Fibroblast of skin of left quadriceps (primary cell): ENCODE results near the gene ZBTB11.
"Not testable (repeated sequence)": the region's sequence is repeated elsewhere in the genome, so short reads cannot be mapped to it uniquely, and the experiment has no call there.

Source experiments
- DNase-seq, 2 experiments: peaks; one replicate each; pipeline ENCODE4 v3.0.0-alpha.2; 2013; ENCODE audit warnings: low read depth in 2 of 2

The ZBTB11 gene

GRCh38 chr3:101676765-101677435 is at the start of gene ZBTB11:
ZBTB11 (minus strand) TSS chr3:101677132; CDS start chr3:101676914, 218 bp downstream.
- peak; percentile 100 for DNase-seq

GRCh38 chr3:101725890-101726275 is 49.0 kb upstream of the ZBTB11 start:
- DNase-seq, result no peak

GRCh38 chr3:101725194-101725889 is 48.4 kb upstream of the ZBTB11 start:
- peak in 1 of 2 experiments; percentile 5 for DNase-seq

- DNase-seq, result peak; percentile 88
These were observed 47.6 kb upstream of the ZBTB11 start, which contains the start of gene CEP97 for GRCh38 chr3:101724329-101725193. CEP97 (plus strand) TSS chr3:101724614; CDS start chr3:101724677, 63 bp downstream.

GRCh38 chr3:101722394-101723173 is 45.7 kb upstream of the ZBTB11 start:
- DNase-seq, result no peak

GRCh38 chr3:101720851-101721840 is 44.2 kb upstream of the ZBTB11 start:
- DNase-seq, result peak in 1 of 2 experiments; percentile 1

GRCh38 chr3:101719604-101720185 is 42.8 kb upstream of the ZBTB11 start:
- DNase-seq, result no peak

- no peak for DNase-seq
These were observed 41.5 kb upstream of the ZBTB11 start for GRCh38 chr3:101718455-101718854.

- no peak for DNase-seq
These were observed 32.2 kb upstream of the ZBTB11 start for GRCh38 chr3:101709126-101709525.

GRCh38 chr3:101704639-101705038 is 27.7 kb upstream of the ZBTB11 start:
- DNase-seq, result not testable (repeated sequence)

- no peak for DNase-seq
These were observed 26.2 kb upstream of the ZBTB11 start for GRCh38 chr3:101703169-101703568.

GRCh38 chr3:101702726-101703125 is 25.8 kb upstream of the ZBTB11 start:
- DNase-seq, result no peak

- DNase-seq, result no peak
These were observed 25.0 kb upstream of the ZBTB11 start for GRCh38 chr3:101701696-101702634.

GRCh38 chr3:101695779-101696372 is 18.9 kb upstream of the ZBTB11 start:
- DNase-seq, result no peak

GRCh38 chr3:101694836-101695235 is 17.9 kb upstream of the ZBTB11 start:
- not testable (repeated sequence) for DNase-seq

GRCh38 chr3:101693540-101693939 is 16.6 kb upstream of the ZBTB11 start:
- DNase-seq, result not testable (repeated sequence)

- DNase-seq, result not testable (repeated sequence)
These were observed 15.0 kb upstream of the ZBTB11 start for GRCh38 chr3:101691685-101692671.
